ENCODE data around the gene KRTAP9-7. TPM values are rescaled to one million over a fixed set of nuclear protein-coding genes. Genes with fewer than 3 reads are reported as not detected.

The KRTAP9-7 gene
- total RNA-seq, 1 experiment from 2014 or later, result not detected

DNA sequence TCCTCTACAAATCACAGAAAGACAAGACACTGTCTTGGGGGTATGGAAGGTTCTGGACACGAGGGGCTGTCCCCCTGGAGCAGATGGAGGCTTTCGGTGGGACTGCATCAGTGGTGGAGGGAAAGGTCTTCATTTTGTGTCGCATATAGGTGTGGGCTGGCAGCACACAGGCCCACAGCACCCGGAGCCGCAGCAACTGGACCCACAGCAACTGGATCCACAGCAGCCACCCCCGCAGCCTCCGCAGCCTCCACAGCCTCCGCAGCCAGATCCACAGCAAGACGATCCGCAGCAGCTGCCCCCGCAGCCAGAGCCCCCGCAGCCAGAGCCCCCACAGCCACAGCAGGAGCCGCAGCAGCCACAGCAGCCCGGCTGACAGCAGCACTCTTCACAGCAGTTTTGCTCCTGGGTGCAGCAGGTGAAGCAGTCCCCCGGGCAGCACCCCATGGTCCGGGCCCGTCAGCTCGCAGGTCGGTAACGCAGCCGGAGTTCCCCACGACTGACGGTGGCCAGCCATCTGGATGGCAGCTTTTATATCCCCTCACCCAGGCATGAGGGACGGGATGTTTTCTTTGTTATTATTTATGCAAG, 39.8 kb downstream of the KRTAP9-7 start, which contains the start of gene KRTAP17-1:
TSS of gene KRTAP17-1 (minus strand) at position 507 of the 591 bp plus-strand sequence. CDS start at position 447, 60 bp downstream.
- Histone ChIP-seq H4K20me1 (ENCODE audit: control insufficient read depth, insufficient read depth, insufficient read length) (no peaks in the 10 kb centered on the region), H3K4ac (ENCODE audit: low read depth, low read length) (no peak within 1 kb of the TSS; the same call in 1 of the 2 replicates), H4K5ac (ENCODE audit: insufficient read length, low read depth, low read length) (no peak within 1 kb of the TSS), H3K56ac (ENCODE audit: insufficient read length, low read depth, low read length) (no peak within 1 kb of the TSS), H3K23me2 (ENCODE audit: insufficient read length, low read depth, low read length, poor library complexity, severe bottlenecking) (no peaks in the 10 kb centered on the region), H2BK20ac (ENCODE audit: low read depth, low read length, poor library complexity, severe bottlenecking) (no peak within 1 kb of the TSS), H3K27me3 (ENCODE audit: insufficient read depth, low read length) (no peaks in the 10 kb centered on the region), H3K79me1 (ENCODE audit: insufficient read depth, low read depth, low read length, poor library complexity, severe bottlenecking) (no peaks in the 10 kb centered on the region), H4K91ac (ENCODE audit: insufficient read length, low read depth, low read length) (no peak within 1 kb of the TSS), H3K9ac (ENCODE audit: extremely low read depth, insufficient read length, low read length) (no peak within 1 kb of the TSS), H3K27ac (ENCODE audit: insufficient read length, low read depth, low read length) (no peak within 1 kb of the TSS), H2AK5ac (ENCODE audit: insufficient read length, low read length) (no peak within 1 kb of the TSS), H2BK5ac (ENCODE audit: insufficient read length, low read length) (no peak within 1 kb of the TSS), H3K9me3 (ENCODE audit: control insufficient read depth, low read depth, low read length) (no peaks in the 10 kb centered on the region), H2BK120ac (ENCODE audit: low read depth, low read length, poor library complexity, severe bottlenecking) (no peak within 1 kb of the TSS), H3K14ac (ENCODE audit: insufficient read depth, low read length) (peak within 1 kb of the TSS; percentile 40; the same call in 1 of the 2 replicates), H3T11ph (ENCODE audit: low read length) (no peak within 1 kb of the TSS), H3K23ac (ENCODE audit: insufficient read length, low read depth, low read length) (no peak within 1 kb of the TSS), H2BK15ac (ENCODE audit: low read depth, low read length) (no peak within 1 kb of the TSS), H2AFZ (ENCODE audit: low read length) (no peak within 1 kb of the TSS), H3K4me2 (ENCODE audit: insufficient read depth, insufficient read length, low read length) (no peak within 1 kb of the TSS), H4K8ac (replicated peaks; ENCODE audit: insufficient read length, low read depth, low read length) (no peak within 1 kb of the TSS), H3K18ac (ENCODE audit: insufficient read length, low read depth, low read length) (no peak within 1 kb of the TSS), H3K79me2 (ENCODE audit: insufficient read depth, low read length) (no peaks in the 10 kb centered on the region), H3K4me1 (ENCODE audit: insufficient read depth, low read length) (no peaks in the 10 kb centered on the region; the same call in 1 of the 2 replicates), H2BK12ac (ENCODE audit: insufficient read length, low read depth, low read length) (no peak within 1 kb of the TSS)
- Mint-ChIP-seq H3K27ac (no peak within 1 kb of the TSS), H3K4me3 (no peak within 1 kb of the TSS), H3K27me3 (ENCODE audit: low read depth) (peaks cover 7% of the 10 kb centered on the region), H3K4me1 (peaks cover 0 to 3% of the 10 kb centered on the region in 2 experiments; a peak in 1 of 4 replicates), H3K36me3 (ENCODE audit: insufficient read depth in 1 of 3, low read depth in 3 of 3) (peaks cover 0 to 12% (median 11%) of the 10 kb centered on the region in 3 experiments; a peak in 1 of 7 replicates), H3K9me3 (peaks cover 11 to 12% of the 10 kb centered on the region in 2 experiments; a peak in 4 of 5 replicates)
- TF ChIP-seq, protein P1, sequence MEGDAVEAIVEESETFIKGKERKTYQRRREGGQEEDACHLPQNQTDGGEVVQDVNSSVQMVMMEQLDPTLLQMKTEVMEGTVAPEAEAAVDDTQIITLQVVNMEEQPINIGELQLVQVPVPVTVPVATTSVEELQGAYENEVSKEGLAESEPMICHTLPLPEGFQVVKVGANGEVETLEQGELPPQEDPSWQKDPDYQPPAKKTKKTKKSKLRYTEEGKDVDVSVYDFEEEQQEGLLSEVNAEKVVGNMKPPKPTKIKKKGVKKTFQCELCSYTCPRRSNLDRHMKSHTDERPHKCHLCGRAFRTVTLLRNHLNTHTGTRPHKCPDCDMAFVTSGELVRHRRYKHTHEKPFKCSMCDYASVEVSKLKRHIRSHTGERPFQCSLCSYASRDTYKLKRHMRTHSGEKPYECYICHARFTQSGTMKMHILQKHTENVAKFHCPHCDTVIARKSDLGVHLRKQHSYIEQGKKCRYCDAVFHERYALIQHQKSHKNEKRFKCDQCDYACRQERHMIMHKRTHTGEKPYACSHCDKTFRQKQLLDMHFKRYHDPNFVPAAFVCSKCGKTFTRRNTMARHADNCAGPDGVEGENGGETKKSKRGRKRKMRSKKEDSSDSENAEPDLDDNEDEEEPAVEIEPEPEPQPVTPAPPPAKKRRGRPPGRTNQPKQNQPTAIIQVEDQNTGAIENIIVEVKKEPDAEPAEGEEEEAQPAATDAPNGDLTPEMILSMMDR (conservative IDR thresholded peaks at IDR 0.05), result no peak
- no CpG with 5 or more reads among the region's 24 CpGs for WGBS (ENCODE audit: extremely low coverage, insufficient read length, low lambda C conversion rate)
- no peak for DNase-seq

Measured in H9 (cell line).